ENCODE data around the gene LAMTOR3.
A peak's percentile ranks its signal among the peaks of the same experiment; 100 is the strongest.
"Not testable (repeated sequence)": the region's sequence is repeated elsewhere in the genome, so short reads cannot be mapped to it uniquely, and the experiment has no call there.

LAMTOR3 gene

DNA sequence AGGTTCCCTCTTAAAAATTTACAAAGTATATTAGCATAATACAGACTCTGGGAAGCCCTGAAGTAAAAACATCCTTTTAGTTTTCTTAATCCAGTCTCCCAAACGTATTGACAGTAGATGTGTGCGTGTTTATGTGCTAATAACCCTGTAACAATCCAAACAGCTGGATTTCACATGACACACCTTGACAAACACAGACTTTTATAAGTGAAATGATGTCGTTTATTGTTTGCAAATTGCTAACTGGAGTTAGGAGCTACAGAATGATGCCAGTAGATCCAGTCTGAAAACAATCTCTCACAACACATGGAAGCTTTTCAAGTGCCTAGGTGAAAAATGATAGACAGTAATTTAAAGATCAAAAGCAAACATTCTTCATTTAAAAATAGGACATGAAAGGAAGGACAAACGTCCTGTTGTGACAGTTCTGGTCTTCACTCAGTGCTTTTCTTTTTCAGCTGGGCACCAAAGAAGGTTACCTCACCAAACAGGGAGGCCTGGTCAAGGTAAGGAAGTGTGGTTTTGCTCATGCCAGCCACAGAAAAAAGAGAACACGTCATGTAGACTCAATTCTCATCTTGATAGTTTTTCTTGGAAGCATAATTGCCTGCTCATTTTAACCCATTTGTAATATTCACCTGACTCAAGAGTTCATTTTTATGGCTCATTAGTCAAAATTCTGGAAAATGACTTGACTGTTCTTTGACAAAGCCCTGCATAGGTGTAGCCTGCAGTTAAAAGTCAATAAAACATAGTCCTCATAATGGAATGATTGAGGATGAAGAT, 32.9 kb downstream of the LAMTOR3 start:
- DNase-seq: no peak

DNA sequence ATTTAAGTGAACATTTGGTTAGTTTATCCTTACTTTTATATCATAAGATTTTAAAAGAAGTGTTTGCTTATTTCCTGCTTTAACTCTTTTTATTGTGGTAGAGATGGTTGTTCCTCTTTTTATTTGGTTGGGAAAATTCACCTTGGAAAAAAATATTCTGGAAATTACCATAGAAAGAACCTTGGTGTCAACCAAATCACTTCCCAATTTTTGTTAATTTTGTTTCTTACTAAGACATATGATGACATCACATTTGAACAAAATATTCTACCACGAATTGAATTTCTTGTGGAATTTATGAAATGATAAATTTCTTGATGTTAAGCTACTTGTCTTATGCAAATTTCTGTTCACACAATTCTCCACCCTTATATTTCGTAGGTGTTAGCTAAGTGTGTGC, 33.7 kb downstream of the LAMTOR3 start:
- no peak for DNase-seq

DNA sequence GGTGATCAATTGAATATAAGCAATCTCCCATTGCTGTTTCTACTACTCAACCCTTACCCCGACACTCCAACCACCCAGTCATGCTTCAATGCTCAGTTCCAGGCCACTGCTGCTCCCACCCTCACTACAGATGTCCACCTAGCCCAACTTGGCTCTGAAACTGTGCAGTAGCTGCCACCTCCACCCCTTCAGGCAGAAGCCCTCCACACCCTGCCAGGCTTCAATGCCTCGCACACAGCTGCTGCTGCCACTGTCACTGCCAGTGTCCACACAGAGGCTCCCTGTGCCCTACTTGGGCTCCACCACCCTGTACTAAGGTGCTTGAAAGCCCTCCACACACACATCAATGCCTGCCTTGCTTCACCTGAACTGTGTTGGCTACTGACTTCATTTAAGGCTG, 34.6 kb downstream of the LAMTOR3 start:
- DNase-seq: no peak

DNA sequence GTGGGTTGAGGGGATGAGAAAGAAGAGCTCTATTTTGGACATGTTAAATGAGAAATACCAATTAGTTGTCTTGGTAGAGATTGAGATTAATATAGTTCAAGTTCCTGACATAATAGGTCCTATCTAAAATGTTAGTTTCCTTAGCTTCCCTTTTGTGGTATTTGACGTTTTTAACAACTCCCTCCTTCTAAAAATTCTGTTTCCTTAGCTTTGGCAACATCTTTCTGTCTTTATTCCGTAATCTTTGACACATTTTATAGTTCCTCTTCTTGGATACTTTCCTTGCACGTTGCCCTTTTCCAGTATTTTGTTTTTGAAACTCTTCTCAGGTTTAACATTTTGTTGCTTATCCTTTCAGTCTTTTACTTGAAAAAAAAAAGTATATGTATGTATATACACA, 36.9 kb downstream of the LAMTOR3 start:
- peak in 1 of 2 donors; percentile 49 for DNase-seq

DNA sequence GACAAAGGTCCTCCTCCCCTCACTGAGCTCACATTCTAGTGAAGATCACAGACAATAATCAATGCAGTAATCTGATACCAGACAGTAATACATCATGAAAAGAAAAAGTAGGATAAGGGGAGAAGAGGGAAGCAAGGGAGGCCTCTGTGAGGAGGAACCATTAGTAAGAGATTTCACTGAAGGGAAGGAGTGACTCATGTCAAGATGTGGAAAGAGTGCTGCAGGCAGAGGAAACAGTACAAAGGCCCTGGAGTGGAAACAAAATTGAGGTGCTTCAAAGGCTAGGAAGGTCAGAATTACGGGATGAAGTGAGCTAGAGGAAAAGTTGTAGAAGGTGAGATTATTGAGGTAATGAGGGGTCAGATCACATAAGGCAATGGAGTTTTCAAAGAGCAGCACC, 38.1 kb downstream of the LAMTOR3 start:
- DNase-seq: peak in 1 of 2 donors; percentile 82

GRCh38 chr4:99855678-99856077, 38.5 kb downstream of the LAMTOR3 start:
- peak in 1 of 2 donors; percentile 90 for DNase-seq

- no peak for DNase-seq
Observed at GRCh38 chr4:99853999-99854398, 40.2 kb downstream of the LAMTOR3 start.

- DNase-seq: no peak
Observed at GRCh38 chr4:99853190-99853589, 41.0 kb downstream of the LAMTOR3 start.

DNA sequence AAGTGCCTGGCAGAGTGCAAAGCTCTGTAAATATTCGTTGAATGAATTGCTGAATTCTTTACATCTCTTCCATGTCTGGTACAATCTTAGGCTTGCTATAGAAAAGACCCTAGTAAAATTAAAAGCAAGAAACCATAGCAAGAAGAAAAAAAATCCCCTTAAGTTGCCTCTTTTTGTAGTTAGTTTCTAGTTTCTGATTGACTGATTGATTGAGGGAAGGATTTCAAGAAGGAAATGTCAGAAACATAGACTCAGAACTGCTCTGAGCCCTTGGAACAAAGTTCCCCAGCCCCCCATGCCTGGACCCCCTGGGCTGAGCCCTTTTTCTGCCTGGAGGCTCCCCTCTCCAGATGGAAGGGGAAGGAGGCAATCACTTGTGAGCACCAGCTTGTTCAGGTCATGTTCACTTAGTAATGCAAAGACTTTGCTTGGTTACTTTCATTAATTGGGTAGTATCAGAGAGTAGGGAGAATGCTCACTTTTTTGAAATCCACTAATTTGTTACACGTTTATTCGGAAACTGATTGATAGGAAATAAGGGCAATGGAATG, 42.0 kb downstream of the LAMTOR3 start:
- no peak for DNase-seq

GRCh38 chr4:99848591-99849001, 45.6 kb downstream of the LAMTOR3 start:
- no peak for DNase-seq

DNA sequence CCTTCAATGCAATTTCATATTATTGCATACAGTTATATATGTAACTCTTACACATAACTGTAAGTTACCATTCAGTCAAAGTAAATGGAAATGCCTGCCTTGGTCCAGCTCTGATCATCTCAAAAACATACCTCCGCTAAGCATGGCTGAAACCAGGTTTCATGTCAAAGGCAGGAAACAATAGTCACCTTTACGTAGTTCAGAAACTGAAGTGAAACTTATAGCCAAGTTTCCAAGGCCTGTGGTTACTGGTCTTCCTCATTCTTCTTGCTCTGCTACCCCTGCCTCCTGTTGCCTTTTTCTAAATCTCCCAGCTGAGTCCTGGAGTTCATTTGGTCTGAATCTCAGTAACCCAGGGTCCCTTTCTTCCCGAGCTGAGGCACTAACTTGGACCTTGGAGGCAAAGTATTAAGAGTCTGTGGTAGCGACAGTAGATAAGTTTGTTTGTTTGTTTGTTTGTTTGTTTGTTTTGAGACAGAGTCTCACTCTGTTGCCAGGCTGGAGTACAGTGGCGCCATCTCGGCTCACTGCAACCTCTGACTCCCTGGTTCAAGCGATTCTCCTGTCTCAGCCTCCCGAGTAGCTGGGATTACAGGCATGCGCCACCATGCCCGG, 46.8 kb downstream of the LAMTOR3 start:
- DNase-seq: no peak

- no peak for DNase-seq
Observed at GRCh38 chr4:99846891-99847290, 47.3 kb downstream of the LAMTOR3 start.

DNA sequence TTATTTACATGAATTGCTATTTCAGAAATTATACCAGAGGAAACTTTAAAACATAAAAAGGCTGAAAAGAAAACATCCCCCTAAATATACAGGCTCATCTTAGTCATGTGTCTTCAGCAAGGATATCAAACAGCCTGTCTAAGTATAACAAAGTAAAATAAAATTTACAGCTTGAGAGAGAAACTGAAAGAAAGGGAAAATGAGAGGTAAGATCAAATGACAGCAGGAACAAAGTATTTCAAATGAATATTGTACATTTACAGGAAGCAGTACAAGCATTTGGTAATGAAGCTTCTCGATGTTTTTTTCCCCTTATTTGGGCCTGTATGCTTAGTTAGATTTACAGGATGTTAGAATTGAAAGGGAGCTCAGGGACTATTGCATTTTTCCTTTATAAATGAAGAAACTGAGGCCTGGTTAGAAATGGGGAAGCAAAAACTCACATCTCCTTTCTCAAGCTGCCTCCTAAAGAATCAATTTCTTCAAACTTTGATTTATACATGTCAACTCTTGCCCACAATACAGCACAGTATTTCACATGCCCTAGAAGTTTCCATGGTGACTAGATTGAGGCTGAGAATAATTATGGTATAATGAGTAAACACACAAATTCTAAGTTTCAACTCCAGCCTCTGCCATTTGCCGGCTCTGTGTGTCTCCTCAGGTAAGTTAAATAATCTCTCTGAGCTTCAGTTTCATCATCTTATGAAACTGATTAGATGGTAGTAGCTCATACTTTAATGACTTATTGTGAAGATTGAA, 48.3 kb downstream of the LAMTOR3 start:
- no peak for DNase-seq

GRCh38 chr4:99845179-99845578, 49.0 kb downstream of the LAMTOR3 start:
- DNase-seq: no peak

- no peak for DNase-seq
Observed at GRCh38 chr4:99844048-99844447, 50.2 kb downstream of the LAMTOR3 start.

GRCh38 chr4:99843413-99843812, 50.8 kb downstream of the LAMTOR3 start:
- no peak for DNase-seq

DNA sequence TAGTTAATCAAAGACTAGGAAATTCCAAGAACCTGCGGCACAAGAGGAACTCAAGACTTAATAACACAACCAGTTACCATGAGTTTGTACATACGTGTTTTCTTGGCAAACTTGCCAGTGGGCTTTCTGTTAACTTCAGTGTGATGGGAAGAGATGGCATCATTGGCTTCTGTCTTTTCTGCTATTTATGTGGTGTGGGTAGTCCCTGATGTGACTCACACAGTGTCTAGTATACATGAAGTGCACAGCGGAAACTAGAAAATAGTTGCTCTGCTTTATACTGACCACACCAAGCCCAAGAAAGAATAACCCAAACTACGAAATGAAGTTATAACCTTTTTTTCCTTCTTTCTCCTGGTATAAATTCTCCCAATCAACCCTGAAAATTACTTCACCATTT, 53.1 kb downstream of the LAMTOR3 start:
- no peak for DNase-seq

GRCh38 chr4:99838927-99839326, 55.3 kb downstream of the LAMTOR3 start:
- DNase-seq: no peak

DNA sequence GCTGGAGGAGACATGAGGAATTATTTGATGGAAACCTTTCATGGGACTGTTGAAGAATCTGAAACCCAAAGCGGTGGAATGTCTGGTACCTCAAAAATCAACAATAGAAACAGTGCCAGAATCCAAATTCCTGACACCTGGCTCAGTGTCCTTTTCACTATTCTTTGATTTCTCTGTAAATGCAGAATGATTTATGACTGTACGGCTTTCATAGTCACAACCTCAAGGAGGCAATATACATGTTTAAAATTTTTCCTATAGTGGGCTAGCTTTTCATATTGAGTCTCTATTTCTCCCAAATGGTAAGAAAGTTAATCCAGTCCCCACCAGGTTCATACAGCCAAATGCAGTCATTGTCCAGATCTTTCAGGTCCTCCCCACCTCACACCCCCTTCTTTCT, 58.3 kb downstream of the LAMTOR3 start:
- DNase-seq: no peak

DNA sequence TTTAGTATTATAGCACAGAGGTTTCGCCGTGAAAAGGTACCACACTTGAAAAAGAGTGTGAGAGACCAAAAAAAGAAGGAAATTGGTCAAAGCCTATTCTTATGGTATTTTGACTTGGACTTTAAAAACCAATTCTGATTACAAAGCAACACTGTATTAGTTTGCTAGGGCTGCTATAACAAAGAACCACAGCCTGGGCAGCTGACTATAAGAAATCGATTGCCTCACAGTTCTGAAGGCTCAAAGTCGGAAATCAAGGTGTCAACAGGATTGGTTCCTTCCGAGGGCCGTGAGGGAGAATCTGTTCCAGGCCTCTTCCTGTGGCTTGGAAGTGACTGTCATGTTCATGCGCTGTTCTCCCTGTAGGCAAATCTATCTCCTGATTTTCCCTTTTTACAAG, 59.7 kb downstream of the LAMTOR3 start:
- DNase-seq: no peak

DNA sequence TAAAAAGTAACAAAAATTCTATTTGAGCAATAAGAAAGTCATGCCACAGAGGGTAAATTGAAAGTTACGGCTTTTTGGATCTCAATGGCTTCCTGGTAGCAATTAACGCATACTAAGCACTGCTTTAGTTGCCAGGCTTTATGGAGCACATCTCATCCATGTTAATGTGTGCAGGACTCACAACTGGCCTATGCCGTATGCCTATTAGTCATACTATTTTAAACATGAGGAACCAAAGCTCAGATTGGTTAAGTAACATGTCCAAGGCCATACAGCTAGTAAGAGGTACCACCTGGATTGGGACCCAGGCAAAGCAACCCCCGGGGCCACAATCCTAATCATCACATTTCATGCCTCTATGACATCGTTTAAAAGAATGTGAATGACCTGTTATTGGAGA, 60.5 kb downstream of the LAMTOR3 start:
- DNase-seq: no peak

- no peak for DNase-seq
Observed at GRCh38 chr4:99832758-99833157, 61.5 kb downstream of the LAMTOR3 start.

- no peak for DNase-seq
Observed at GRCh38 chr4:99832321-99832720, 61.9 kb downstream of the LAMTOR3 start.

- DNase-seq: not testable (repeated sequence)
Observed at GRCh38 chr4:99830051-99830450, 64.2 kb downstream of the LAMTOR3 start.

All from bone marrow (tissue), 2 donors.